GM21367 (cell line): ENCODE measurements around the gene SDCBP2.

Source experiments
- ATAC-seq: cut with Tn5 transposase; IDR thresholded peaks from one replicate; pipeline ENCODE4 v1.9.1; 2021; ENCODE audit not compliant: unreplicated experiment

Gene SDCBP2

DNA sequence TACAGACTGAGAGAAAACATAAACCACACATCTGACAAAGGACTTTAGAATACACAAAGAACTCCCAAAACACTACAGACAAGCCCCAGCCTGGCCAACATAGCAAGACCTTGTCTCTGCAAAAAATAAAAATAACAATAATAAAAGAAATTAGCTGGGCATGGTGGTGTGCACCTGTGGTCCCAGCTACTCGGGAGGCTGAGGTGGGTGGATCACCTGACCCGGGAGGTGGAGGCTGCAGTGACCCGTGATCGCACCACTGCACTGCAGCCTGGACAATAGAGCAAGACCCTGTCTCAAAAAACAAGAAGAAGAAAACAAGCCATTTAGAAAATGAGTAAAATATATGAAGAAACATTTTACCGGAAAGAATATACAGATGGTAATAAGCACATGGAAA lies 13.1 kb downstream of the SDCBP2 start:
- ATAC-seq = no peak

DNA sequence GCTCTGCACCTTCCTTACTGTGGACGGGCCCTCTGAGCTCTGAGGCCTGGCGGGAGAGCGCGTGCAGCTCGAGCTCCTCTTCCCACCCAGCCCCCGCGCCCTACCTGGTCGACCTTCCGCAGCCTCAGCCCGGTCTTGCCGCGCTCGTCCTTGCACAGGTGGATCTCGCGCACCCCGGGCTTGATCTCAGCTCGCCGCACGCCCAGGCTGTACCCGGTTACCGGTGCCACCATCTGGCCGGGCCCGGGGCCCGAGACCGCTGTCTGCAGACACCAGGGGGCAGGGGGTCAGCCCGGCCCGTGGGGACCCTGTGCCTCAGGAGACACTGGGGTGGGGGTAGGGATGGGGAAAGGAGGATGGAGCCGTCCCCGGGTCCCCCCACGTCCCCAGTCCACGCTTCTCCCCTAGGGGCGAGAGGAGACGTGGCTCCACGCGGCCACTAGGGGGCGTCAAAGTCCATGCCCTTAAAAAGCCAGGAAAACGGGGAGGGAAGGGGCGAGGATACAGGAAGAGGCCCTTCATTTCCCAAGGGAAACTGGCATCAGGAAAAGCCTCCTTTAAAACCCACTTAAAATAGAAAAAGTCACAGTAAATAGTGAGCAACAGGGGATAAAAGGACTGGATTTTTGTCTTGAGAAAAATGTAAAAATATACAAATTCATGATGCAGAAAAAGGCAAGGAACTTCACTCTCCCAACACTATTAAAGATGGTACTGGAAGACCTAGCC lies 15.5 kb downstream of the SDCBP2 start:
- ATAC-seq = no peak

DNA sequence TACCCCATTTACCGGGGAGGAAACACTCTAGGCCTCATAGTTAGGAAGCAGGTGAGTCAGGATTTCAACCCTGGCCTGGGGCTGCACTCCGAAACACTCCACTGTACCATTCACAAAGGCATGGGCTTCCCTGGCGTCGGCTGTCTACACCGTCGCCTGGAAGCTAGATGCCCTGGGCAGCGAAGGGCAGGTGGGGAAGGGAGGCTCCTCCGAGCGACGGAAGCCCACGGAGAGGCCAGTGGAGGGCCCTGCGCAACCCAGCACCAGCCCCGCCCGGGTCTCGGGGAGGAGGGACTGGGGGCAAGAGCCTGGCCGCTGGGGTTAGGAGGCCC lies 16.1 kb downstream of the SDCBP2 start:
- ATAC-seq = no peak

DNA sequence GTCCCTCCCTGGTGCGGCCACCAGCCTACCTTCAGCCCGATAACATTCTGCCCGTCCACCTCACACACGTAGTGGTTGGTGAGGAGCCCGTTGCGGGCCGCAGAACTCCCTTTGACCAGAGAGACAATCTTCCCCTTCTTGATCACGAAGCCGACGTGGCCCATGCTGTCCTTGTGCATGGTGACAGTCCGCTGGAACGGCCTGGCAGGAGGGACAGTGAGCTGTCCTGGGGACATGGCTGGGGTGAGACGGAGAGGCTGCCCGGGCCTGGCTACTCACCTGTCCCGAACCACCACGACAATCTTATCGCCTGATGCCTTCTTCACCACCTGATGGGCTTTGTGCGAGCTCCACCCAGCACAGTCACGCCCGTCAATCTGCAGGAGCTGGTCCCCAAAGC lies 16.6 kb downstream of the SDCBP2 start:
- ATAC-seq = no peak

DNA sequence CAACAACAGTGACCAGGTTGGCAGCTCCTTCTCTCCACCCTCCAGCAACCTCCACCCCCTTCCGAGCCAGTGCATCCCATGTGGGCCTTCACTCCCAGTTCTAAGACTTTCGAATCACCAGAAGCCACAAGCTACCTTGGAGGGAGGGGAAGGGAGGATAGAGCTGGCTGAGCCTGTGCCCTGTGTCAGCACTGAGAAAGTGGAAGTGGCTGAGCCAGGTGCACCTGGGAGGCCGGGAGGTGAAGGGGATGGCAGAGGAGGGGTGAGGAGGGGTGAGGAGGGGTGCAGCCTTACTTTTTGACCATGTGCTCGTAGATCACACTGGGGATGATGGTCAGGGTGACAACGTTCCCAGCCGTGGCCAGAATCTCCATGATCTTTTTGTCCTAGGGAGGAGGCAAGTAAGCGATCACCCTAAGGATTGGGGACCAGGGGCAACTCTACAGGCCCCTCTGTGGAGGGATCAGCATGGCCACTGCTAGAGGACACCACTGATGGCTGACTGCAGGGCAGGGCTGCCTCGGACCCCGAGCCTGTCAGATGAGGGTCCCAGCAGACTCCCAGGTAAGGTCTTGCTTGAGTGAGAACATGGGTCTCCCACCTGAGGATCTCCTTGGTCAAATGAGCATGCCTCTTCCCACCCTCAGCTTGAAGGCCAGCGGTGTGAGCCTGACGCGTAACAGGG lies 18.3 kb downstream of the SDCBP2 start:
- ATAC-seq = no peak

DNA sequence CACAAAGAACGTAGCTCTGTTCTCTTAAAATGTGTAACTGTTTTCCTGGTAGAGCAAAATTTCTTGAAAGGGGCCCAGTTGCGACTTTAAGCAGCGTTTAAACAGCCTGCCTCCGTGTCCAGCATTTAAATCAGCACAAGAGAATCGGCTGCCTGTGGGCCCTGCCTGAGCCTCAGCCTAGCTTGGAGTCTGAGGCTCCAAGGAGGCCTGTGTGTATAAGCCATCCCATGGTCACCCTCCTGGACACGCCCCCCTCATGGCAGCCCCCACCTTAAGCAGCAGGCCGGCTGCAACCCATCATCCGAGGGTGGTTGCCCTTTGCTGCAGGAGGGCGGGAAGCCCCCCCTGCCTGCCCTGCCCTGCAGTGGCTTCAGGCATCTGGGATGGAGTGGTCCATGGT lies 18.9 kb downstream of the SDCBP2 start:
- ATAC-seq = no peak

DNA sequence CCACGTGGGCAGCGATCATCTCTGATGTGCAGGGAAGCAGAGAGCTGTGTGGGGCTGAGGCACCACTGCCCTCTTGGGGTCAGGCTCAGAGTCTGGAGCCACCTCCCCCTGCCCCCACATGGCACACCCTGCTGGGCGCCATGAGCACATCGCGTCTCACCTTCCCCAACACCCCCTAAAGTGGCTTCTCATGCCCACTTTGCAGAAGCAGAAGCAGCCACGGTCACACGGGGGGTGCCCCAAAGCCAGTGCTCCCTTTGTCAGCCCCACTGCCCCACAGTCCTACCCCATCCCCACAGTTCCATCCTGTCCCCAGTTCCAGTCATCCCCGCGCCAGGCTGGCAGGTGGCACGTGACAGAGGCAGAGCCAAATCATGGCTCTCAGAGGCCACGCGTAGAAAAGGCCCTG lies 19.5 kb downstream of the SDCBP2 start:
- ATAC-seq = no peak

DNA sequence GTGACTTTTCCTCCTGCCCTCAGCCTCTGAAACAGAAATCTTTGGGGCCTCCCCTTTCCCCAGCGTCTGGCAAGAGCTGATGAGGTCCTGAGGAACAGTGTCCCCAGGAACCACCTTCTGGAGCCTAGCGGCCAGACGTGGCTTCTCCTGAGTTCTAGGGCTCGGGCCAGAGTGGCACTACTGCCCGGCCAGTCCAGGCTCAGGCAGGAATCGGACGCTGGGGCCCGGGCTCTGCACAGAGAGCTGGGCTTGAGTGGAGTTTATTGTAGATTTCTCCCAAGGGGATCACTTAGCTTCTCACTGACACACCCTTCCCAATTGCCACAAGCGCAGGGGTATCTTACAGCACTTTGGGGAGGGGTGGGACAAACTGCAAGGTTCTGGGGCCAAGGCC lies 20.2 kb downstream of the SDCBP2 start:
- no peak for ATAC-seq

DNA sequence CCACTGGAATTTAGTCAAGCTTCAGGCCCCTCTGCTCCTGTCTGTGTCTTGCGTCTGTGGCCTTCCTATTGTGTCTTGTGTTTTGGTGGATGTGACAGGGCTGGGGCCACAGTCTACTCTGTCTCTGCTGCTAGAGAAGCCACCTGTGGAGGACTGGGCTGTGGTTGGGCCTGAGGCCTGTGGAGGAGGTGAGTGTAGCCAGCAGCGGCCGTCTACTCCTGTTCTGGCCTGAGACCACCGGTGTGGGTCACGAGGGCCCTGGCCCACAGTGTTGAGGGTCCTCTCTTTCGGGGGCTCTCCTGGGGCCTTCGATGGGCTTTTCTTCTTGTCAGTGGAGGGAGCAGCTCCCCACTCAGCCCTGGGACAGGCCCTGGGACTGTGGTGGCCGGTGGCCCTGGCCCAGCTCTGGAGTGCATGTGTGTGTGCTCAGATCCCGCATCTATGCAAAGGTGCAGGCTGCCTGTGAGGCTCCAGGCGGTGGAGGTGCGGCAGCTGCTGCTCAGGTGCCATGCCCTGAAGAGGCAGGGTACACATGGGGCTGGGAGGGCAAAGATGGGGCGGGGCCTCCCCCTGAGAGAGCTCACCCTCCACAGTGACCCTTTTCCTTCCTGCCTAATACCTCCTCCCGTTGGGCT lies 20.8 kb downstream of the SDCBP2 start:
- no peak for ATAC-seq

DNA sequence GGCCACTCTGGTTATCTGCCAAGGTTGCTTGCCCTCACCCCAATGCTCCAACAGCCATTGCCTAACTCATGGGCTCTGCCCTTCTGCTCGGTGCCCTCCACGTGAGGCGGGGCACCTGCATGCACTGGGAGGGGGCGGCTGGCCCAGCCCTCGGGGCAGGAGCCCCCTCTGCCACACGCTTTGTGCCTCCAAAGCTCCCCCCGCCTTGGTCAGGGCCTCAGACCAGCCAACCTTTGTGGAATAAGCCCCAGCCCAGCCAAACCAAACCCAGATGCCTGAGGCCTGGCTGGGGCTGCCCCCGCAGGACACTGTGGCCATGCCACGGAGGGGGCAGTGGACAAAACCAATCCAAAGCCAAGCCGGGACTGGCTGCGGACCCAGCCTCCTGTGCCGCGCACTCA lies 21.4 kb downstream of the SDCBP2 start:
- ATAC-seq = no peak

DNA sequence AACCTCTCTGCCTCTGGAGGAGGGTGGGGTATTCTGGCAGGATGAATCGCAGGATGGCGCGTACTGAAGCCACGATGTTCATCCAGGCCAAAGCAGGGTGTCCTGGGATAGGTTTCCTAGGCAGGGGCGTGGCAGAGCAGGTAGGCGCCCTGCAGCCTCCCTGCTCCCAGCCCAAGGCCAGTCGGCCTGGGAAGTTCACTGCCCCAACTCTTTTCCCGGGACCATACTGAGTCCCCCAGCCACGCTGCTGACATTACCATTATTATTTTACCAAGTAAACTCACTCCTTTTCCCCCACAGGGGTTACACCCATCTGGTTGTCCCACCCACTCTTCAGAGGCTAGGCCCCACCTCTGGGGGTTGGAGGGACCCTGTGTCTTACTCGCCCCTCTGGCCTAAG lies 21.8 kb downstream of the SDCBP2 start:
- no peak for ATAC-seq

DNA sequence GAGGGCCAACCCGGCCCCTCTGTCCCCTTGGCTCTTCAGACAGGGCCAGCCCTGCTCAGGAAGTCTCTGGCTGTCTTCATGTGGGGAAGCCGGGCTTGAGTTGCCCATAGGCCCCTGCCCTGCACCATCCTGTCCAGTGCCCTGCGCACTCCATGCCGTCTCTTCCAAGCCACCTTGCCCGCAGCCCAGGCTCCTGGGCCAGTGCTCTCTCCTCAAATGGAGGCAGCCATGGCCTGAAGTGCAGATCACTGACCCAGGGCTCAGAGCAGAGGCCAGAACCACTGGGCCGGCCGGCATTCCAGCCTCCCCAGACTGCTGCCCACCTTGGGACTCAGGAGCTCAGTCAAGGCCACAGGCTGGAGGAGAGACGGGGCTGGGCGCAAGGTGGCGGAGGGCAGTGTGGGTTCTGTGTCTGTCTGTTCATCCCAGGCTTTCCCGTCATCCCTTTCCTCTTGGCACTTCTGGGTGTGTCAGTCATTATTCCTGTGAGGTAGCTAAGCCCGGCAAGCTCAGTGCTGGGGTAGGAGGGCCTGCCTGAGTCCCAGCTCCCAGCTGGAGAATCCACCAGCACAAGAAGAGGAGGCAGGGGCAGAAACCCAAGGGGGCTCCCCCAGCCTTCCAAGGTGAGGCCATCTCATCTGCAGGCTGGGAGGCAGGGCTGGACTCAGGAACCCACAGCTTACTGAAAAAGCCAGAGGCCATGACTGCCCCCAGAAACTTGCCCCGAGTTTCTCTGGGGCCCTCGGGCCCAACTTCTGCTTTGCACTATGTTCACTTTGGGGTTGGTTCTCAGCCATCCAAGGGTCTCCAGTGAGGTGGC lies 22.4 kb downstream of the SDCBP2 start:
- ATAC-seq = no peak

DNA sequence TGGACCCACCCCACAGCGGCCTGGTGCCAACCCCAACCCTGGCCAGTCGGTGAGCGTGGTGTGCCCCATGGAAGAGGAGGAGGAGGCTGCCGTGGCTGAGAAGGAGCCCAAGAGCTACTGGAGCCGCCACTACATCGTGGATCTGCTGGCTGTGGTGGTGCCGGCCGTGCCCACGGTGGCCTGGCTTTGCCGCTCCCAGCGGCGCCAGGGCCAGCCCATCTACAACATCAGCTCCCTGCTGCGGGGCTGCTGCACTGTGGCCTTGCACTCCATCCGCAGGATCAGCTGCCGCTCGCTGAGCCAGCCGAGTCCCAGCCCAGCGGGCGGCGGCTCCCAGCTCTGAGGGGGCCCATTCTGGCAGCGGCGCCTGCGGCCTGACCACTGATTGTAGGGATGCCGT lies 23.2 kb downstream of the SDCBP2 start:
- ATAC-seq = no peak

DNA sequence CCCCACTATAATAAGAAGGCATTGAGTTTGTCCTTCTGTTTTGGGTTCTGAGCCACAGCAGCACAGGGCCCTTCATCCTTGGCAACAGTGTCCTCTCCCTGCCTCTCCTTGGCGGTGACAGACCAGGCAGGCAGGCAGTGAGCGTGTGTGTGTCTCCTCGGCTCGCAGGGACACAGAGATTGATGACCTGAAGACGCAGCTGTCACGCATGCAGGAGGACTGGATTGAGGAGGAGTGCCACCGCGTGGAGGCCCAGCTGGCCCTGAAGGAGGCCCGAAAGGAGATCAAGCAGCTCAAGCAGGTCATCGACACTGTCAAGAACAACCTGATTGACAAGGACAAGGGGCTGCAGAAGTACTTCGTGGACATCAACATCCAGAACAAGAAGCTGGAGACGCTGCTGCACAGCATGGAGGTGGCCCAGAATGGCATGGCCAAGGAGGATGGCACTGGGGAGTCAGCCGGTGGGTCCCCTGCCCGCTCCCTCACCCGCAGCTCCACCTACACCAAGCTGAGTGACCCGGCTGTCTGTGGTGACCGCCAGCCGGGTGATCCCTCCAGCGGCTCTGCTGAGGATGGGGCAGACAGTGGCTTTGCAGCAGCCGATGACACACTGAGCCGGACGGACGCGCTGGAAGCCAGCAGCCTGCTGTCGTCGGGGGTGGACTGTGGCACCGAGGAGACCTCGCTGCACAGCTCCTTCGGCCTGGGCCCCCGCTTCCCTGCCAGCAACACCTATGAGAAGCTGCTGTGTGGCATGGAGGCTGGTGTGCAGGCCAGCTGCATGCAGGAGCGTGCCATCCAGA lies 24.0 kb downstream of the SDCBP2 start:
- no peak for ATAC-seq

DNA sequence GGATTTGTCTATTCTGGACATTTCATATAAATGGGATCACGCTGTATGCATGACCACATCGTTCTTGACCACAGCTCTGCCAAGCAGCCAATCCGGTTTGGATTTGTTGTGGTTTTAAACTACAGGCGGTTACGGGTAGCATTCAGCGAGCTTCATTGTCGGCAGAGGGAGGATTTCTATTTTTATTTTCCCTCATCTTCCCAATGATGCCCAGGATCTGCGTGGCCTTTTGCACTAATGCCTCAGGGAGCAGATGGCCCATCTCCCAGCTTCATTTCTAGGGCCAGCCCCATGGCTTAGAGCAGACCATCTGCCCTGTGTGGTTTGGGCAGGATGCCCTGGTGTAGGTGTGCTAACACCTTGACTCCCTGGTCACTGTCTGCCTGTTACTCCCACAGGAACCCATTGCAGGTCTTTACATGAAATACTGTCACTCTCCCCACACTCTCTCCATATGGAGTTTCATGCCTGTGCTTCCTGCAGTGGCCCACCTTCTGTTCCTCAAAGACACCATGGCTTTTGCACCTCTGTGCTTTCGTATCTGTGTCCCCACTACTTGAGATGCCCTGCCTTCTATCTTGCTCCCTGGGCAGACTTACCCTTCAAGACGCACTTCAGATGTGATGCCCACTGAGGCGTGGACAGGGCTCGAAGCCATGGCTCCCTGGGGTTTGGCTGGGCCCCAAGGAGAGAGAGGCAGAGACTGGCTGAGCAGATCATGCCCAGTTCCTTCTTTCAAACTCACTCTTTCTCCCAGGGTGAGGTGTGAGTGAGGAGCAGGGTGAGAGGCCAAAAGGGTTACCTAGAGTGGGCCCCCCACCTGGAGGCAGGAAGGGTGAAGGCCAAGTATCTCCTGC lies 26.0 kb downstream of the SDCBP2 start:
- ATAC-seq = no peak

DNA sequence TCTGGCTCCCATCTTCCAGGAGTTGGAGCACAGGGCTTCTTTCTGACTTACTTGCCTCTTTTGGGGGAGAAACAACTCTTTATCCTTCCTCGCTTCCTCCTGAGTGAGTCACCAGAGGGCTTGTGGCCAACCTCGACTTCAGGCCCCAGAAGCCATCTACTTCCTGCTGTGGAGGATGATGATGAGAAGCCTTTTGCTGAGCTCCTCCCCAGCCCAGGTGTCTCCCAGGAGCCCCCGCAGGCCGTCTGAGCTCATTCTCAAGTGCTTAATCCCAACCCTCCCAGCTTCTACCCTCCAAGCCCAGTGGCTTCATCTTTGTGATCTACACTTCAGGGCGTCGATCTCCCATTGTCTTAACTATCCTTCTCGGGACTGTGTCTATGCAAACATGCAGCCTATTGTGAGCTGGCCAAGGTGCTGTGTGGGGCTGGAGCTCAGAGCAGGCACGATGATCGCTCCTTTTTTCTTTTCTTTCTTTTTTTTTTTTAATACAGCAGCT lies 27.9 kb downstream of the SDCBP2 start:
- no peak for ATAC-seq

DNA sequence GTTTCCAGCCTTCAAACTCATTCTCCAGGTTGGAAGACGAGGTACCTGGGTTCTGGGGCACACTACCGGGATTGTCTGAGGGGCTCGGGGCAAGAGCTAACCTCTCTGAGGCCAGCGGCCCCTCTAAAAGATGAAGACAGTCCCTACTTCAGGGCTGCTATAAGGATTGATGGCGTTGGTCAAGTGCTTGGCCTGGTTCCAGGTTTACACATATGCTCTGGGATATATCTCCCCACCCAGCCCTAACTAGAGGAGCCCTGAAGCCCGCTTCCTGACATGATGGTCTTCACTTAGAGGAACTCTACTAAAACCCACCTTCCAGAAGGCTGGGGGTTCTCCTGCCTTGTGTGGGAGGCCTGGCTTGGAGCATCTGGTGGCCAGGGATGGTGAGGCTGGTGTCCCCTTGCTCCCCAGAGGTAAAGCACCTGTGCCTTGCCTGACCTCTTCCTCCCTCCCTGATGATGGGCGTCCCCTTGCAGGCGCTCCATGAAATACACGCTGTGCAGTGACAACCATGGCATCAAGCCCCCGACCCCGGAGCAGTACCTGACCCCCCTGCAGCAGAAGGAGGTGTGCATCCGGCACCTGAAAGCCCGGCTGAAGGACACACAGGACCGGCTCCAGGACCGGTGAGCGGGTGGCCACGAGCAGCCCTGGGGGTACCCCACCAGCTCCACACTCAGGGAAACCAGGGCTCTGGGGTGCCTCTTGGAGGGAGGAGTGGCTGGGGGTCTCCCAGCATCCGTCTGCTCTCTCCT lies 28.7 kb downstream of the SDCBP2 start:
- no peak for ATAC-seq

DNA sequence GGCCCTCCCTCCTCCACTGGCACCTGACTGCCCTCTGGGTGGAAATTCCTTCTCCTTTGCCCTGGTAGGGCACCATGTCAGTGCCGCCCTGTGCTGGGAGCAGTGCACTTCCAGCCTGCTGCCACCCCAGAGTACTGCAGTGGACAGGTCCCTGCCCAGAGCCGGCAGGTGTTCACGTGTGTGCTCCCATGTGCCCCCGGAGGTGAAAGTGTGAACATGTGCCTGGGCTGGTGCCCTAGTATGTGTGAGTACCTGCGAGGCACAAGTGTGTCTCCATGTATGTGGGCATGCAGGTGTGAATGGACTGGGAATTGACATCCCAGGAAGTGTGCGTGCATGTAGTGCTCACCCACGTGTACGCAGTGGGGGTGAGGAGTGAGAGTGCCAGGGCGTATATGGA lies 29.4 kb downstream of the SDCBP2 start:
- ATAC-seq = no peak

DNA sequence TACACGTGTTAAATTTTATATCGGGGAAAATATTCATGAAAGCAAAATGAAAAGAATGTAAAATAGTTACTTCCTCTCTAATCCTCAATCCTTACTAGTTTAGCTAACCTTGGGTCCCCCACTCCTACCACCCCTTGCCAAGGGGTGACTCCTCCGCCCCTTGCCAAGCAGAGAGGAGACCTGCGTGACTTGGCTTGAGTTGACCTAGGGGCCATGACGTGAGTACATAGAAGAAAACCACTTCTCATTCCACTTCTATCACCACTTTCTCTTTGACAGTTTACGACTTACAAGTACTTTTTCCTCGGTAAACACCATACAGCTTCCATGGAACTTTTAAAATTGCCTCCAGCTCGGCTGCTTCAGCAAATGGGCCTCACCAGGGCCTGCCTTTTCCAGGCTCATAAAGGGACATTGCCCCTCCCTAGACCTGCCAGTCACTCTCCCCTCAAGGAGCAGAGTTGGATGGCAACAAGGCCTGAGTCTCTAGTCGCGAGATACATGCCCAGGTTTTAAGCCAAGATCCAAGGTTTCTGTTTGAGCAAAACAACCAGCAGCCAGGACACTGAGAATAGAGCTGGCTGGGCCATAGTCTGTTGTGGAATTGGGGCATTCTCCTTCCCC lies 29.9 kb downstream of the SDCBP2 start:
- ATAC-seq = no peak
